ENCODE measurements around the gene CAP2. TPM values are rescaled to one million over a fixed set of nuclear protein-coding genes. Genes with fewer than 3 reads are reported as not detected.

The CAP2 gene
- total and polyA plus RNA-seq, 9 of the 15 experiments (the other 6 are each of a cell fraction or from before 2014, with no cell fraction given), result not detected

- no peak for TF ChIP-seq ZNF277 (CRISPR knock-in tag; IDR thresholded peaks at IDR 0.05; ENCODE audit: borderline replicate concordance)
- no peak for TF ChIP-seq ZNF23 (CRISPR knock-in tag; IDR thresholded peaks at IDR 0.05)
- TF ChIP-seq CEBPZ (IDR thresholded peaks at IDR 0.05; ENCODE audit: borderline replicate concordance, low read depth, low read length), result no peak
- TF ChIP-seq SREBF1 (IDR thresholded peaks at IDR 0.05; ENCODE audit: borderline replicate concordance, low read depth, low read length), result no peak
- no peak for TF ChIP-seq ZBTB26 (CRISPR knock-in tag; IDR thresholded peaks at IDR 0.05)
- TF ChIP-seq E2F4 (CRISPR knock-in tag; IDR thresholded peaks at IDR 0.05; ENCODE audit: low read depth), result no peak
- no peak for TF ChIP-seq MTA3 (IDR thresholded peaks at IDR 0.05; ENCODE audit: borderline replicate concordance)
- TF ChIP-seq NFYB (IDR thresholded peaks at IDR 0.05; ENCODE audit: extremely low read depth, insufficient read length), result no peak
- TF ChIP-seq SRSF9 (IDR thresholded peaks at IDR 0.05; ENCODE audit: borderline replicate concordance, low read depth, low read length), result no peak
- no peak for TF ChIP-seq ZNF76 (CRISPR knock-in tag; IDR thresholded peaks at IDR 0.05; ENCODE audit: borderline replicate concordance)
- no peak for TF ChIP-seq NUFIP1 (IDR thresholded peaks at IDR 0.05; ENCODE audit: partially characterized antibody)
- TF ChIP-seq RNF2 (IDR thresholded peaks at IDR 0.05), result no peak
Observed at GRCh38 chr6:17361013-17361412, 32.4 kb upstream of the CAP2 start (continued).
